Stimulated activated naive CD8-positive, alpha-beta T cell treated with anti-CD3 and anti-CD28 coated beads, Interleukin-15, Interleukin-2, amounts not matched to agents 100 ng/mL and 50 ng/mL, for 24 hours (primary cell): ENCODE results near the gene HLA-DQB1.
"Not testable (repeated sequence)": the region's sequence is repeated elsewhere in the genome, so short reads cannot be mapped to it uniquely, and the experiment has no call there.

Experiments used
- H3K27ac Mint-ChIP-seq: one replicate; pipeline ENCODE4 v1.8.0; 2021; ENCODE audit warnings: mild to moderate bottlenecking, mixed read lengths
- H3K27me3 Mint-ChIP-seq: one replicate; pipeline ENCODE4 v1.8.0; 2021; ENCODE audit warnings: mixed read lengths
- H3K36me3 Mint-ChIP-seq: one replicate; pipeline ENCODE4 v1.8.0; 2021; ENCODE audit warnings: low read depth, mixed read lengths
- H3K4me1 Mint-ChIP-seq: one replicate; pipeline ENCODE4 v1.8.0; 2021; ENCODE audit warnings: low read depth, mixed read lengths
- H3K4me3 Mint-ChIP-seq: one replicate; pipeline ENCODE4 v1.8.0; 2021; ENCODE audit warnings: mild to moderate bottlenecking, mixed read lengths
- H3K9me3 Mint-ChIP-seq: one replicate; pipeline ENCODE4 v1.8.0; 2021; ENCODE audit warnings: mixed read lengths

Gene HLA-DQB1

DNA sequence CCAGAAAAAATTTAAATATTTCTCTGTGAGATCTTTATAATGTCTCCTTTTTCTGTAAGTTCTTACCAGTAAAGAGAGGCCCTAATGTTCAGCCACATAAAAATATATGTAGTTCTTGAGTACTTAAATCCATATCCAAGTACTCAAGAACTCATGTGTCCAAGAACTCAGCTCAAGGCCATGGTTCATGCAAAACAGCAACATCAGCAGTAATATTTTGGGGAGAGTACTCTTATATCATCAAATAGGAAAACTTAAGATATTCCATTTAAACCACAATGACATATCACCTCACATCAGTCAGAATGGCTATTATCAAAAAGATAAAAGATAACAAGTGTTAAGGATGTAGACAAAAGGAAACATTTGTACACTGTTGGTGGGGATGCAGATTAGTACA is 3.4 kb upstream of the HLA-DQB1 start:
- Mint-ChIP-seq H3K4me1 (peaks cover 41% of the 10 kb centered on the region), H3K27ac (no peak overlapping the region), H3K27me3 (peaks cover 11% of the 10 kb centered on the region), H3K4me3 (no peak overlapping the region), H3K36me3 (no peaks in the 10 kb centered on the region), H3K9me3 (no peaks in the 10 kb centered on the region)

DNA sequence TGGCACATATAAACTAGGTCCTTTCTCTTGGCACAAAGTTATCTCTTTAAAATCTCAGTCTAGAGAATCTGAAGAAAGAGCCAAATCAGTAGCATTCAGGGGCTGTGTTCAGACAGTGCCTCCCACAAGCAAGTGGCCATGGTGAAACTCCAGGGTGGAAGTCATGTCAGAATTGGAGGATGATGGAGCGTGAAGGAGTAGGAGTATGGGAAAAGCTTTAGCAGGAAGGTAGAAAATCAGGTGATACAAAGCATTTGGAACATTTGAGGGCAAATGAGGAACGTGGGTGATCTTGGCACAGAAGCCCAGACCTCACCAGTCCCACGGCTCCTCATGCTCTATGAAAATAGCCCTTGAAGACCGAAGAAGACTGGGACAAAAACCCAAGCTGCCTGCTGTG is 2.8 kb upstream of the HLA-DQB1 start:
- peak overlapping the region; percentile 36 for H3K27ac Mint-ChIP-seq
- no peak overlapping the region for H3K4me3 Mint-ChIP-seq

DNA sequence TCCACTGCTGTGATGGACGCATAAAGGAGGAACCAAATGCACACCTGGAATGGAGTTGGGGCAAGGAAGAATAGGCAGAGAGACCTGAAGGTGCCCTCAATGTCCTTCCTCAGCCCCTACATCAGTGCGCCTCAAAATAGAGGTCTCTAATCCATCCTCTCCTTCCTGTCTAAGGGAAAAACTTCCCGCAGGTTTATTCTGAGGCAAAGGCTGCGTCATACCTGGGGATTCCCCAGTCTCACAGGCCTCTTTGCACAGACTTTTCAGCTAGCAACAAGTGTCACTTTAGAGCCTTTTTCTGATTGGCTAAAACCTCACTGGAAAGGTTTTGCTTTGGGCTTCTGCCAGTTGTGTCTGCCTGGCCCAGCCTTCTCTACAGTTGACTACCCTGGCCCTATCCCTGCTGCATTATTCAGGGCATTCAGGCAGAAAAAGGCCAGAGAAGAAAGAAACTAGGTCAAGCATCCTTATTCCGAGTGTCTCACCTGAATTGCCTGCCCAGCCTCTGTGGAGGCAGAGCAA is 1.8 kb upstream of the HLA-DQB1 start:
- H3K4me3 Mint-ChIP-seq: peak overlapping the region; percentile 17
- H3K4me1 Mint-ChIP-seq: peaks cover 54% of the 10 kb centered on the region
- H3K27ac Mint-ChIP-seq: peak overlapping the region; percentile 40
- peaks cover 3% of the 10 kb centered on the region for H3K36me3 Mint-ChIP-seq
- peaks cover 11% of the 10 kb centered on the region for H3K27me3 Mint-ChIP-seq
- H3K9me3 Mint-ChIP-seq: no peaks in the 10 kb centered on the region

More for the DNA sequence above, 2.8 kb upstream of the HLA-DQB1 start:
- Mint-ChIP-seq H3K27me3 (peaks cover 11% of the 10 kb centered on the region), H3K4me1 (peaks cover 44% of the 10 kb centered on the region), H3K9me3 (no peaks in the 10 kb centered on the region), H3K36me3 (no peaks in the 10 kb centered on the region)

- peak overlapping the region; percentile 75 for H3K27ac Mint-ChIP-seq
- H3K4me1 Mint-ChIP-seq: peaks cover 66% of the 10 kb centered on the region
- H3K36me3 Mint-ChIP-seq: peaks cover 13% of the 10 kb centered on the region
- peaks cover 11% of the 10 kb centered on the region for H3K27me3 Mint-ChIP-seq
- peak overlapping the region; percentile 83 for H3K4me3 Mint-ChIP-seq
- H3K9me3 Mint-ChIP-seq: no peaks in the 10 kb centered on the region
Measured at GRCh38 chr6:32665661-32666060, 796 bp downstream of the HLA-DQB1 start.

GRCh38 chr6:32664827-32665362 is 1.6 kb downstream of the HLA-DQB1 start:
- Mint-ChIP-seq H3K4me3 (peak overlapping the region; percentile 83), H3K27me3 (peaks cover 11% of the 10 kb centered on the region), H3K9me3 (no peaks in the 10 kb centered on the region), H3K27ac (peak overlapping the region; percentile 55), H3K4me1 (peaks cover 74% of the 10 kb centered on the region), H3K36me3 (peaks cover 16% of the 10 kb centered on the region)

DNA sequence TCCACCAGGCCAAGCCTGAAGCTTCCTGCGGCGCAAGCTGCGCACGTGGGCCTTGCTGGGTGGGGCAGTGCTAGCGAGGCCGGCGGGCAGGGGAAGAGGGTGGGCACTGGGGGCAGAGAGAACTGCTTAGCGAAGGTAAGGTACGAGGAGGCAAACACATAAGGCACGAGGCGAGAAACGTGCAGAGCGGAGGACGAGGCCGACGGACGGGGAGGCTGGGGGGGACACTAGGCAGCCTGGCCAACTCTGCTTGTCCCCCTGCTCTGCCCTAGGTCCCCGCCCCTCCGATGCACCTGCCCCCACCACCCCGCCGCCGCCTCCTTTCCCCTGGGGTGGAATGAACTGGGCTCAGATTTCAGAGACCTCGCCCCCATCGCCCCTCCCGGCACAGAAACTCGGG is 2.1 kb downstream of the HLA-DQB1 start:
- H3K4me1 Mint-ChIP-seq: peaks cover 78% of the 10 kb centered on the region
- peaks cover 21% of the 10 kb centered on the region for H3K36me3 Mint-ChIP-seq
- H3K27me3 Mint-ChIP-seq: peaks cover 11% of the 10 kb centered on the region
- H3K27ac Mint-ChIP-seq: no peak overlapping the region
- H3K9me3 Mint-ChIP-seq: no peaks in the 10 kb centered on the region
- peak overlapping the region; percentile 83 for H3K4me3 Mint-ChIP-seq

- Mint-ChIP-seq H3K27ac (no peak overlapping the region), H3K4me3 (peak overlapping the region; percentile 17), H3K36me3 (peaks cover 21% of the 10 kb centered on the region), H3K4me1 (peaks cover 63% of the 10 kb centered on the region), H3K9me3 (no peaks in the 10 kb centered on the region), H3K27me3 (peaks cover 11% of the 10 kb centered on the region)
Measured at GRCh38 chr6:32662836-32663235, 3.6 kb downstream of the HLA-DQB1 start.

- Mint-ChIP-seq H3K36me3 (peaks cover 21% of the 10 kb centered on the region), H3K27ac (no peak overlapping the region), H3K9me3 (no peaks in the 10 kb centered on the region), H3K4me1 (peaks cover 56% of the 10 kb centered on the region), H3K4me3 (no peak overlapping the region), H3K27me3 (peaks cover 11% of the 10 kb centered on the region)
Measured at GRCh38 chr6:32662099-32662498, 4.4 kb downstream of the HLA-DQB1 start.

- Mint-ChIP-seq H3K27me3 (no peaks in the 10 kb centered on the region), H3K27ac (peak overlapping the region; percentile 26), H3K9me3 (no peaks in the 10 kb centered on the region), H3K36me3 (peaks cover 26% of the 10 kb centered on the region), H3K4me1 (peaks cover 42% of the 10 kb centered on the region), H3K4me3 (no peak overlapping the region)
Measured at GRCh38 chr6:32659856-32660595, 6.4 kb downstream of the HLA-DQB1 start.

DNA sequence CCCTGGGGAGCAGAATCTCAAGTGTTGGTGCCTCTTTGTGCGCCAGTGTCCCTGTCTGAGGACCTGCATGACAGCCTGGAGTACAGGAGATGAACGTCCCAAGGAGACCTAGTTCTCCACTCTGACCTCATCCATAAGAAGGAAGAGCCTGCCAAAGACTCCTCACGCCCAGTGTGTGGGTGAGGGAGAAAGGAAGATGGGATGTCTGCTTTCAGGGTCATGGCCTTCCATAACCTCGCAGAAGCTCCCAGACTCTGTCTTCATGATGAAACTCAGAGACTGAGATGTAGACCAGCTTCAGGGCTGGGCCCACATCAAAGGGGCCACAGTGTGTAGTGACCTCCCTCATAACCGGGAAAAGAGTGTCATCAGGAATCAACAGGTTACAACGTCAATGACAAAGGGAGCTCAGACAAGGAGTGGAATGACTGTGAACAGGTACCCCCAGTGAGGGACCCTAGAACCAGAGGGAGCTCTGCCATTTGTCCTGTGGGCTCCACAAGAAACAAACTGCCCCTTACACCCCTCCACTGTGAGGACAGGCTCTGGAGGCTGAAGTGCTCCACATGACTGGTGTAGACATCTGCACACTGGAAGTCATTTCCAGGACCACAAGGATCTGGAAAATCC is 8.1 kb downstream of the HLA-DQB1 start:
- H3K4me1 Mint-ChIP-seq: peaks cover 30% of the 10 kb centered on the region
- H3K9me3 Mint-ChIP-seq: no peaks in the 10 kb centered on the region
- H3K27ac Mint-ChIP-seq: no peak overlapping the region
- H3K4me3 Mint-ChIP-seq: no peak overlapping the region
- no peaks in the 10 kb centered on the region for H3K27me3 Mint-ChIP-seq
- peaks cover 24% of the 10 kb centered on the region for H3K36me3 Mint-ChIP-seq

GRCh38 chr6:32657819-32658218 is 8.6 kb downstream of the HLA-DQB1 start:
- Mint-ChIP-seq H3K4me1 (peaks cover 24% of the 10 kb centered on the region), H3K36me3 (peaks cover 19% of the 10 kb centered on the region)
- not testable (repeated sequence) for H3K27ac Mint-ChIP-seq, H3K4me3 Mint-ChIP-seq, H3K9me3 Mint-ChIP-seq, H3K27me3 Mint-ChIP-seq

- not testable (repeated sequence) for H3K27me3 Mint-ChIP-seq, H3K4me3 Mint-ChIP-seq, H3K9me3 Mint-ChIP-seq, H3K27ac Mint-ChIP-seq
- Mint-ChIP-seq H3K36me3 (peaks cover 14% of the 10 kb centered on the region), H3K4me1 (peaks cover 22% of the 10 kb centered on the region)
Measured at GRCh38 chr6:32657329-32657728, 9.1 kb downstream of the HLA-DQB1 start.

DNA sequence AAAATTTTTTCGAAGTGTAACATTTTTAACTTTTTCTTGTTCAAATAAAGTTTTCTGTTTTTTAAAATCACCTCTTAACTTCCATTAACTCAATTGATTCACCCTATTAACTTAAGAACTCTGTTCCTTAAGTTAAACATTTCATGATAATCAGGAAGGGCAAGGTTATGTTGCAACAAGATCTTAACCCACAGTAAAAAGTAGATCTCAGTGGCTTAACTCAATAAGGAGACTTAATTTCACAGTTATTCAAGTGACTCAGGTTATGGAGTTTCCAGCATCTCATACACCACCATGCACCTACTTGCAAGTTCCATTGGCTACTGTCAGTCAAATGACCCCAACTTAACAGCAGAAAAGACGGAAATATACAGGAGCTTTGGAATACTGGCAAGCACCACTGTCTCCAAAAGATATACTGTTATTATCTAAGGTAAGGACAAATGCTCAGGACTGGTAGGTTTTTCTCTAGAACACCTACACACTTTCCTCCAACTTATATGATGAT is 11.2 kb downstream of the HLA-DQB1 start:
- Mint-ChIP-seq H3K4me3 (no peak overlapping the region), H3K9me3 (no peaks in the 10 kb centered on the region), H3K36me3 (peaks cover 13% of the 10 kb centered on the region), H3K4me1 (peaks cover 12% of the 10 kb centered on the region), H3K27ac (no peak overlapping the region), H3K27me3 (no peaks in the 10 kb centered on the region)

GRCh38 chr6:32645047-32645703 is 21.3 kb downstream of the HLA-DQB1 start:
- Mint-ChIP-seq H3K27ac (no peak overlapping the region), H3K9me3 (no peaks in the 10 kb centered on the region), H3K4me3 (no peak overlapping the region), H3K27me3 (no peaks in the 10 kb centered on the region), H3K36me3 (peaks cover 20% of the 10 kb centered on the region), H3K4me1 (peaks cover 30% of the 10 kb centered on the region)

DNA sequence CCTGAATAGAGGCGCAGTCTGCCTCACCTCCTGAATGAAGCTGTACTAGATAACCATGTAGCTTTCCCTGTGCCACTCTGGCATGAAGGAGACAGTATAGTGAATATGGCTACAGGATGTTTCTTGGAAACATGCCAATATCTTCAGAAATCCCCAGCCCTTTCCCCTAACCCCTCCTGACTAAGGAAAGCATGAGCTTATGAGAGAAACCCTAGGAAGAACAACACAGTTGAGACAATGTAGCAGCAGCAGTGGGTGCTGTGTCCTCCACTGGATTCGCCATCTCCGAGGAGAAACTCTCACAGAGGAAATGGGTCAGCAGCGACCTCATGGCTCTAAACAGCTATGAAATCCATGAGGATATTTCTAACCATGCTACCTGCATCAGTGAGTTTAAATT is 22.6 kb downstream of the HLA-DQB1 start:
- Mint-ChIP-seq H3K4me1 (peaks cover 36% of the 10 kb centered on the region), H3K4me3 (no peak overlapping the region), H3K27ac (no peak overlapping the region), H3K27me3 (peaks cover 3% of the 10 kb centered on the region), H3K9me3 (no peaks in the 10 kb centered on the region), H3K36me3 (peaks cover 20% of the 10 kb centered on the region)
